ENCODE measurements around the gene SOX9.

GRCh38 chr17:72173499-72174116, 52.8 kb downstream of the SOX9 start:
- no peak for TF ChIP-seq CTCF (conservative IDR thresholded peaks at IDR 0.05; ENCODE audit: low read depth, low read length)
- TF ChIP-seq EZH2 (IDR thresholded peaks at IDR 0.05; ENCODE audit: low read length, unreplicated experiment): no peak
- no peak for TF ChIP-seq EZH2phosphoT487 (IDR thresholded peaks at IDR 0.05; ENCODE audit: borderline replicate concordance, low read length)

All from PC-3 (cell line).